HCT116 (cell line): Measurements from ENCODE around the gene MEGF8. TPM values are rescaled to one million over a fixed set of nuclear protein-coding genes. Genes with fewer than 3 reads are reported as not detected.

Experiments
- ATAC-seq: fragments of 200-7000 bp; cut with Tn5 transposase; 2 replicates; pipeline ENCODE4 v1.9.1; 2020; ENCODE audit warnings: mild to moderate bottlenecking, moderate library complexity
- BruUV-seq: library from RNA; stranded (reverse); fragments of 400-500 nt; replicated peaks from 2 replicates; lab custom pipeline; 2021; lab: Mats Ljungman, UMichigan
- CTCF ChIA-PET: fragments of 300-600 bp; sonication (Branson Sonifier 250); formaldehyde crosslinking; loops from one replicate; lab custom pipeline; 2021; ENCODE audit warnings: antibody characterized with exemption; lab: Charles Lee
- POLR2A ChIA-PET: fragments of 300-600, 350-600 bp; sonication (Branson Sonifier 250); formaldehyde crosslinking; loops from one replicate; lab custom pipeline; 2021; ENCODE audit warnings: antibody characterized with exemption; lab: Charles Lee
- RAD21 ChIA-PET, 2 experiments: fragments of 300-600 bp; sonication (Branson Sonifier 250); formaldehyde crosslinking; loops; one replicate each; lab custom pipeline; 2023; ENCODE audit warnings: low total read pairs in 2 of 2; ENCODE audit not compliant: uncharacterized antibody in 2 of 2, unreplicated experiment in 2 of 2, low non-redundant PET in 1 of 2; lab: Charles Lee
- DNase-seq: peaks from one replicate; pipeline ENCODE4 v3.0.0-alpha.2; 2010; ENCODE audit warnings: low read depth, low spot score
- H2AFZ ChIP-seq: fragments of 200-600 bp; shearing (Covaris generic), sonication (generic); 2 replicates; pipeline ENCODE4 v1.6.1; 2017; ENCODE audit warnings: low read depth, mixed run types, mixed read lengths, antibody characterized with exemption, low read length; ENCODE audit not compliant: poor library complexity, severe bottlenecking
- H3K27ac ChIP-seq: 2 replicates; pipeline ENCODE4 v1.5.1; 2012; ENCODE audit warnings: low read depth, low read length
- H3K27me3 ChIP-seq: fragments of 200-600 bp; sonication (generic); 2 replicates; pipeline ENCODE4 v1.6.1; 2016; ENCODE audit warnings: mixed run types, low read length, mixed read lengths; ENCODE audit not compliant: insufficient read depth
- H3K36me3 ChIP-seq, 2 experiments: fragments of 200-500 bp in 1 of 2; fragments of 200-600 bp in 1 of 2; sonication (Bioruptor generic) in 1 of 2; sonication (generic) in 1 of 2; 2 replicates each; pipeline versions ENCODE4 v1.5.1 to v1.6.1; 2014 to 2016; ENCODE audit warnings: low read length in 2 of 2, inconsistent platforms in 1 of 2, mixed read lengths in 1 of 2, mixed run types in 1 of 2; ENCODE audit not compliant: insufficient read depth in 2 of 2, control insufficient read depth in 1 of 2
- H3K4me1 ChIP-seq, 2 experiments: fragments of 200-600 bp in 1 of 2; sonication (generic) in 1 of 2; 2 replicates each; pipeline versions ENCODE4 v1.5.1 to v1.6.1; 2012 to 2017; ENCODE audit warnings: low read length in 2 of 2, inconsistent platforms in 1 of 2, mild to moderate bottlenecking in 1 of 2, mixed read lengths in 1 of 2, mixed run types in 1 of 2, moderate library complexity in 1 of 2; ENCODE audit not compliant: insufficient read depth in 2 of 2, control insufficient read depth in 1 of 2
- H3K4me2 ChIP-seq: fragments of 200-600 bp; sonication (generic); 2 replicates; pipeline ENCODE4 v1.6.1; 2017; ENCODE audit warnings: mixed run types, low read length, mixed read lengths
- H3K4me3 ChIP-seq, 2 experiments: fragments of 200-600 bp in 1 of 2; sonication (generic) in 1 of 2; replicated peaks in 1 of 2; 2 replicates each; pipeline ENCODE4 v1.5.1; 2011 to 2016; ENCODE audit warnings: low read length in 2 of 2, control low read depth in 1 of 2, low read depth in 1 of 2, mild to moderate bottlenecking in 1 of 2, mixed read lengths in 1 of 2, mixed run types in 1 of 2
- H3K79me2 ChIP-seq: fragments of 200-600 bp; sonication (generic); 2 replicates; pipeline ENCODE4 v1.6.1; 2017; ENCODE audit warnings: mild to moderate bottlenecking, mixed run types, low read length, moderate library complexity, mixed read lengths; ENCODE audit not compliant: insufficient read depth
- H3K9ac ChIP-seq: fragments of 200-600 bp; sonication (generic); 2 replicates; pipeline ENCODE4 v1.6.1; 2016; ENCODE audit warnings: low read length, mixed read lengths
- H3K9me2 ChIP-seq: fragments of 200-600 bp; sonication (generic), shearing (Covaris generic); 2 replicates; pipeline ENCODE4 v1.6.1; 2017; ENCODE audit warnings: mixed run types, mild to moderate bottlenecking, moderate library complexity; ENCODE audit not compliant: insufficient read depth
- H3K9me3 ChIP-seq, 2 experiments: fragments of 200-500 bp in 1 of 2; fragments of 200-600 bp in 1 of 2; sonication (Bioruptor generic) in 1 of 2; sonication (generic) in 1 of 2; 2 replicates each; pipeline ENCODE4 v1.6.1; 2014 to 2017; ENCODE audit warnings: low read length in 2 of 2, mixed read lengths in 2 of 2, inconsistent platforms in 1 of 2, low read depth in 1 of 2, mild to moderate bottlenecking in 1 of 2, mixed run types in 1 of 2, moderate library complexity in 1 of 2; ENCODE audit not compliant: control insufficient read depth in 1 of 2, insufficient read depth in 1 of 2
- H4K20me1 ChIP-seq: fragments of 200-600 bp; sonication (generic), shearing (Covaris generic); 2 replicates; pipeline ENCODE4 v1.6.1; 2017; ENCODE audit warnings: mixed run types, mild to moderate bottlenecking, moderate library complexity; ENCODE audit not compliant: insufficient read depth
- EGR1 ChIP-seq: IDR thresholded peaks from 2 replicates; pipeline ENCODE4 v1.6.1; 2012; ENCODE audit warnings: low read depth
- EZH2 ChIP-seq: fragments of 200-600 bp; sonication (generic); IDR thresholded peaks from 2 replicates; pipeline ENCODE4 v1.6.1; 2017; ENCODE audit warnings: antibody characterized with exemption, mixed run types
- EZH2phosphoT487 ChIP-seq: fragments of 200-600 bp; IDR thresholded peaks from 2 replicates; pipeline ENCODE4 v1.6.1; 2018; ENCODE audit warnings: antibody characterized with exemption, borderline replicate concordance
- FOSL1 ChIP-seq: IDR thresholded peaks from 2 replicates; pipeline ENCODE4 v1.6.1; 2012; ENCODE audit warnings: low read depth
- JUND ChIP-seq: IDR thresholded peaks from 2 replicates; pipeline ENCODE4 v1.6.1; 2012
- POLR2A ChIP-seq: IDR thresholded peaks from 2 replicates; pipeline ENCODE4 v1.7.0; 2011; ENCODE audit warnings: borderline replicate concordance; ENCODE audit not compliant: insufficient read depth, insufficient read length; ENCODE audit errors: extremely low read depth
- POLR2AphosphoS5 ChIP-seq: IDR thresholded peaks from 2 replicates; pipeline ENCODE4 v1.6.1; 2011; ENCODE audit warnings: mild to moderate bottlenecking, low read depth, low read length, moderate library complexity
- RAD21 ChIP-seq: IDR thresholded peaks from 2 replicates; pipeline ENCODE4 v1.6.1; 2012; ENCODE audit warnings: low read depth, mild to moderate bottlenecking
- SP1 ChIP-seq: IDR thresholded peaks from 2 replicates; pipeline ENCODE4 v1.6.1; 2012; ENCODE audit warnings: low read depth
- SRF ChIP-seq: IDR thresholded peaks from 2 replicates; pipeline ENCODE4 v1.6.1; 2012; ENCODE audit warnings: low read depth
- TCF7L2 ChIP-seq: IDR thresholded peaks from 2 replicates; pipeline ENCODE4 v1.7.0; 2011; ENCODE audit warnings: borderline replicate concordance, inconsistent platforms; ENCODE audit not compliant: insufficient read depth, insufficient read length; ENCODE audit errors: extremely low read depth
- ZNF274 ChIP-seq: fragments of 200-500 bp; sonication (Bioruptor generic); IDR thresholded peaks from 2 replicates; pipeline ENCODE4 v1.6.1; 2014; ENCODE audit warnings: mild to moderate bottlenecking, low read depth, low read length, inconsistent platforms
- intact Hi-C: fragments of 100-400 bp; cut with micrococcal nuclease; formaldehyde crosslinking; loops from 2 replicates; pipeline ENCODE4 v1.10.0; 2022
- total RNA-seq: library from RNA; stranded (reverse); gene quantifications from one replicate; pipeline ENCODE4 v1.2.1, GENCODE V29; 2021; ENCODE audit not compliant: unreplicated experiment
- TF ChIP-seq, protein P1 (sequence below): IDR thresholded peaks from 2 replicates; pipeline ENCODE4 v1.6.1; 2012; ENCODE audit warnings: low read depth

MEGF8 gene
- total RNA-seq, 1 experiment from 2014 or later, result 24.0 TPM

DNA sequence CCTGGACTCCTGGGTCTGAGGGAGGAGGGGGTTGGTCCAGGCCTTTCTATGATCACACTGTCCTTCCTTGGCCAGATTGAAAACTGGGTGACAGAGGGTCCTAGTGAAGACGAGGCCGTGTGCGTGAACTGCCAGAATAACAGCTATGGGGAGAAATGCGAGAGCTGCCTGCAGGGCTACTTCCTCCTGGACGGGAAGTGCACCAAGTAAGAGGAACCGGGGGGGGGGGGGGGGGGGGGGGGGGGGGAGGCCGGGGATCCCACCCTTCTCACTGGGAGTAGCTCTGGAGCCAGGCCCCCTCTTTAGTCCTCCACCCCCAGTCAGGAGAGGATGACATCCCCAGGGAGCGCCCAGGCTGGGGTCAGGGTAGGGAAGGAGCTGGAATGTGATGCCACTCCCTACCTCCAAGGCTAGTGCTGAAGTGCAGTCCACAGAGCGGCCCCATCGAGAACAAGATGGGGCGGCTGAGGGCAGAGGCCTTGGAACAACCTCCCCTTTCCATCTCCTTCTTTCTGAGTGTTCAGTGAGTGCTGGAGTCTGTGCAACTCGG is 45.3 kb downstream of the MEGF8 start:
- H2AFZ ChIP-seq, result no peak overlapping the region
- H3K4me3 ChIP-seq, result no peak overlapping the region
- intact Hi-C loops, result no loop called here
- no peak overlapping the region for H3K4me2 ChIP-seq
- H3K9ac ChIP-seq, result no peak overlapping the region
- no TSS peak for BruUV-seq
- H3K27ac ChIP-seq, result no peak overlapping the region
- ChIA-PET POLR2A (interaction anchor here (1.0 kb wide), 1 partner anchor 26 kb away, joined by 3 read pairs; no protein-coding TSS in a partner anchor), CTCF (interaction anchor here (1.0 kb wide), 1 partner anchor 124 kb away, joined by 4 read pairs; no protein-coding TSS in a partner anchor), RAD21 (no interaction called here)
- ATAC-seq (no peak), DNase-seq (no peak)
- H3K9me2 ChIP-seq, result no peaks in the 10 kb centered on the region
- H4K20me1 ChIP-seq, result no peaks in the 10 kb centered on the region
- no peak for TF ChIP-seq TCF7L2
- H3K36me3 ChIP-seq, result no peaks in the 10 kb centered on the region
- no peaks in the 10 kb centered on the region for H3K4me1 ChIP-seq
- no peaks in the 10 kb centered on the region for H3K79me2 ChIP-seq
- H3K9me3 ChIP-seq, result no peaks in the 10 kb centered on the region
- H3K27me3 ChIP-seq, result no peaks in the 10 kb centered on the region

DNA sequence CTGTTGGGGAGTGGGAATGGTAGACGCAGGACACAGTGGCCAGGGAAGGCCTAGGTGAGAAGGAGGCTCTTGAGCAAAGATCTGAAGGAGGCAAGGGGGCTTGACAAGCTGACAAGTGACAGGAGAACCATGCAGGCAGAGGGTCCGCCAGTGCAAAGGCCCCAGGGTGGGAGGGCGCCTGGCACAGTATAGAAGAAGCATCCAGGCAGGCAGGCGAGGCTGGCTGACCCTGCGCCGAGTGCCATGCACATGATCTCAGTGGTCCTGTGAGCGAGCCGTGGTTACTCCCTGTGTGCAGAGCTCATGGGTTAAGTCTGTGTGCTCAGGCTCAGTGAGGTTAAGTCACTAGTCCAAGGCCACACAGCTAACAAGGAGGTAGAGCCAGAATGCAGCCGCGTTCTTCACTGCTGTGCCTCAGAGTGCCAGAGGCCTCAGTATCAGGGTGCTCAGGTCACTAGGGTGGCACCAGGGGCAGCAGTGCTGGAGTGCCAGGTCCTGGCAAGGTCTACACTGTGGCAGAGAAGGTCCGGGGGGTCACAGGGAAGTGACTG is 49.5 kb downstream of the MEGF8 start:
- TF ChIP-seq FOSL1 (no peak), EGR1 (no peak), JUND (no peak), ZNF274 (no peak), SP1 (no peak), POLR2AphosphoS5 (no peak), EZH2 (no peak), SRF (no peak), POLR2A (no peak), RAD21 (no peak), EZH2phosphoT487 (no peak)
- TF ChIP-seq, protein P1, sequence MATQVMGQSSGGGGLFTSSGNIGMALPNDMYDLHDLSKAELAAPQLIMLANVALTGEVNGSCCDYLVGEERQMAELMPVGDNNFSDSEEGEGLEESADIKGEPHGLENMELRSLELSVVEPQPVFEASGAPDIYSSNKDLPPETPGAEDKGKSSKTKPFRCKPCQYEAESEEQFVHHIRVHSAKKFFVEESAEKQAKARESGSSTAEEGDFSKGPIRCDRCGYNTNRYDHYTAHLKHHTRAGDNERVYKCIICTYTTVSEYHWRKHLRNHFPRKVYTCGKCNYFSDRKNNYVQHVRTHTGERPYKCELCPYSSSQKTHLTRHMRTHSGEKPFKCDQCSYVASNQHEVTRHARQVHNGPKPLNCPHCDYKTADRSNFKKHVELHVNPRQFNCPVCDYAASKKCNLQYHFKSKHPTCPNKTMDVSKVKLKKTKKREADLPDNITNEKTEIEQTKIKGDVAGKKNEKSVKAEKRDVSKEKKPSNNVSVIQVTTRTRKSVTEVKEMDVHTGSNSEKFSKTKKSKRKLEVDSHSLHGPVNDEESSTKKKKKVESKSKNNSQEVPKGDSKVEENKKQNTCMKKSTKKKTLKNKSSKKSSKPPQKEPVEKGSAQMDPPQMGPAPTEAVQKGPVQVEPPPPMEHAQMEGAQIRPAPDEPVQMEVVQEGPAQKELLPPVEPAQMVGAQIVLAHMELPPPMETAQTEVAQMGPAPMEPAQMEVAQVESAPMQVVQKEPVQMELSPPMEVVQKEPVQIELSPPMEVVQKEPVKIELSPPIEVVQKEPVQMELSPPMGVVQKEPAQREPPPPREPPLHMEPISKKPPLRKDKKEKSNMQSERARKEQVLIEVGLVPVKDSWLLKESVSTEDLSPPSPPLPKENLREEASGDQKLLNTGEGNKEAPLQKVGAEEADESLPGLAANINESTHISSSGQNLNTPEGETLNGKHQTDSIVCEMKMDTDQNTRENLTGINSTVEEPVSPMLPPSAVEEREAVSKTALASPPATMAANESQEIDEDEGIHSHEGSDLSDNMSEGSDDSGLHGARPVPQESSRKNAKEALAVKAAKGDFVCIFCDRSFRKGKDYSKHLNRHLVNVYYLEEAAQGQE, result no peak
- TF ChIP-seq, all 23 proteins: peak for 0
- Histone ChIP-seq H3K4me3 (no peak overlapping the region), H3K9me2 (no peaks in the 10 kb centered on the region), H3K9me3 (no peaks in the 10 kb centered on the region), H3K36me3 (no peaks in the 10 kb centered on the region), H2AFZ (no peak overlapping the region), H3K4me1 (no peaks in the 10 kb centered on the region), H4K20me1 (no peaks in the 10 kb centered on the region), H3K9ac (no peak overlapping the region), H3K79me2 (no peaks in the 10 kb centered on the region), H3K27ac (no peak overlapping the region), H3K4me2 (no peak overlapping the region), H3K27me3 (no peaks in the 10 kb centered on the region)
- ChIA-PET RAD21 (no interaction called here), POLR2A (no interaction called here), CTCF (no interaction called here)
- intact Hi-C loops, result no loop called here
- DNase-seq (no peak), ATAC-seq (no peak)
- no TSS peak for BruUV-seq
